HG03175 (cell line): ENCODE results near the gene SEMA3F.

Experiments
- ATAC-seq: cut with Tn5 transposase; IDR thresholded peaks from one replicate; pipeline ENCODE4 v1.9.1; 2021; ENCODE audit warnings: mild to moderate bottlenecking, moderate library complexity; ENCODE audit not compliant: unreplicated experiment

SEMA3F gene

GRCh38 chr3:50192124-50192523 lies 37.0 kb downstream of the SEMA3F start:
- ATAC-seq, result no peak

DNA sequence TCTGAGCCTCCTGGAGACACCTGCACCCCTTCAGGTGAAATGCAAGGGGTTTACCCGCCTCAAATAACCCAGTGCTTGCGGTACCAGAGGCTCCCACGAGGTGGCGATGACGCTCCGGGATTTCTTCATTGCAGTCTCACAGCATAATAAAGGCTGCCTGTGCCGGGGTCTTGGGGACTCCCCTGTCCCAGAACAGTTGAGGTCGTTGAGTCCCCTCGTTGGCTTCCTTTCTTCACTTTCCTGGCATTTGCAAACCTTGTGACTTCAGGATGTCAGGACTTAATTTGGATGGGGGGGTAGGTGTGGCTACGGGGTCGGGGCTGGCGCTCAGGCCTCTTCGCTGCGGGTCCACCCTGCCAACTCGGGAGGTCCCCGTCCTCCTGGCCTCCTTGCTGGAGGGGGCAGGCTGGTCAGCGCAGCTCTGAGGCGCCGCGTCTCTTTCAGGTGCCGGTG lies 37.6 kb downstream of the SEMA3F start:
- no peak for ATAC-seq

DNA sequence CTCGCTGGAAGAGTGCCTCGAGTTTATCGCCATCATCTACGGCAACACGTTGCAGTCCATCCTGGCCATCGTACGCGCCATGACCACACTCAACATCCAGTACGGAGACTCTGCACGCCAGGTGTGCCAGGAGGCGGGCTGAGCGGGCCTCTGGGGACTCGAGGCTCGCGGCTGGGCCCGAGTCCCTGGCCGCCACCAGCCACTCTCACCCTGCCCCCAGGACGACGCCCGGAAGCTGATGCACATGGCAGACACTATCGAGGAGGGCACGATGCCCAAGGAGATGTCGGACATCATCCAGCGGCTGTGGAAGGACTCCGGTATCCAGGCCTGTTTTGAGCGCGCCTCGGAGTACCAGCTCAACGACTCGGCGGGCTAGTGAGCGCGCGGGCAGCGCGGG lies 38.2 kb downstream of the SEMA3F start:
- no peak for ATAC-seq

DNA sequence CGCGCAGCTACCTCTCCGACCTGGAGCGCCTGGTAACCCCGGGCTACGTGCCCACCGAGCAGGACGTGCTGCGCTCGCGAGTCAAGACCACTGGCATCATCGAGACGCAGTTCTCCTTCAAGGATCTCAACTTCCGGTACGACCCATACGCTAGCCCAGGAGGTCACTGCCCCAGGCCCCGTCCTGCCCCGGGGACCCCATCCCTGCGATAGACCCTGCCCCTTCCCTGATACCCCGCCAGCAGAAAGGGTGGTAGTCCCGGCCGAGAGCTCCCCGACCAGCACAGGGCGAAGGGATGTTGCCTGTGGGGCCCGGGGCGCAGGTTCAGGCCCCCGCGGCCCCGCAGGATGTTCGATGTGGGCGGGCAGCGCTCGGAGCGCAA lies 38.6 kb downstream of the SEMA3F start:
- ATAC-seq, result no peak

DNA sequence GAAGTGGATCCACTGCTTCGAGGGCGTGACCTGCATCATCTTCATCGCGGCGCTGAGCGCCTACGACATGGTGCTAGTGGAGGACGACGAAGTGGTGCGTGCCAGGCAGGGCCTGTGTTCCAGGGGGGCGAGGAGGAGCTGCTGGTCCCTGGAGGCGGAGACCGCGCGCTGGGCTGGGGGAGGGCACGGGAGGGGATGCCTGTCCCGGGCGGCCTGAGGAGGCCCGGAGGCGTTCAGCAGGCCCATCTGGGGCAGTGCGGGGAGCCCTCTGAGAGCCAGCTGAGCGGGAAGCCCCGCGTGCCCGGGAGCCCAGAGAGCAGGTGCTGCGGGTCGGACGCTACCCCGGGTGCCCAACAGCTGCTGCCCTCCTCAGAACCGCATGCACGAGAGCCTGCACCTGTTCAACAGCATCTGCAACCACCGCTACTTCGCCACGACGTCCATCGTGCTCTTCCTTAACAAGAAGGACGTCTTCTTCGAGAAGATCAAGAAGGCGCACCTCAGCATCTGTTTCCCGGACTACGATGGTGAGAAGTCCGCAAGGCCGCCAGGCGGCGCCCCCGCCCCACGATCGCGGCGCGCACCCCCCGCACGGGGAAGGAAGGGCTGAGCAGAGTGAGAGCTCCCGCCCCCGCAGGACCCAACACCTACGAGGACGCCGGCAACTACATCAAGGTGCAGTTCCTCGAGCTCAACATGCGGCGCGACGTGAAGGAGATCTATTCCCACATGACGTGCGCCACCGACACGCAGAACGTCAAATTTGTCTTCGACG lies 39.2 kb downstream of the SEMA3F start:
- no peak for ATAC-seq

DNA sequence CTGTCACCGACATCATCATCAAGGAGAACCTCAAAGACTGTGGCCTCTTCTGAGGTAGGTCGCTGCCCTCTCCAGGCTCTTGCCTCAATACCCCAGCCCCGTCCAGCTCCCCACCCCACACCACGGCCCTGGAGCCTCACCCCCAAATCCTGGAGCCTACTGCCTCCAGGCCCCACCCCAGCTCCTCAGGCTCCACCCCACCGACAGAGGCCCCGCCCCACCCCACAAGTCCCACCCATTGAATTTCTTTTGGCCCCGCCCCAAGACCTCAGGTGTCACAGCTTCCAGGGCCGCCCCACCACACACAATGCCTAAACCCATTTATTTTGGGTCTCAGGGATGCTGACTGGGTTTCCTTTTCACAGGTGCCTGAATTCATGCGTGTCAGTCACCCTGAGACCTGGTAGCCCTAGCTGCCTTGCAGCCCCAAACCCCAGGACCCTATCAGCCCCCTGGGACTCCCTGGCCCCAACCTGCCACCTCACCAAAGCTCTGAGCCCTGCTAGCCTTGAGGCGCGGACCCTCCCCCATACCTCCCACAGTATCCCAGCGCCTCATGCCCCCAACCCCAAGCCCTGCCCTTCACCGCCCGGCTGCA lies 39.9 kb downstream of the SEMA3F start:
- no peak for ATAC-seq

- ATAC-seq, result no peak
Observed at GRCh38 chr3:50195501-50196252, 40.6 kb downstream of the SEMA3F start.

DNA sequence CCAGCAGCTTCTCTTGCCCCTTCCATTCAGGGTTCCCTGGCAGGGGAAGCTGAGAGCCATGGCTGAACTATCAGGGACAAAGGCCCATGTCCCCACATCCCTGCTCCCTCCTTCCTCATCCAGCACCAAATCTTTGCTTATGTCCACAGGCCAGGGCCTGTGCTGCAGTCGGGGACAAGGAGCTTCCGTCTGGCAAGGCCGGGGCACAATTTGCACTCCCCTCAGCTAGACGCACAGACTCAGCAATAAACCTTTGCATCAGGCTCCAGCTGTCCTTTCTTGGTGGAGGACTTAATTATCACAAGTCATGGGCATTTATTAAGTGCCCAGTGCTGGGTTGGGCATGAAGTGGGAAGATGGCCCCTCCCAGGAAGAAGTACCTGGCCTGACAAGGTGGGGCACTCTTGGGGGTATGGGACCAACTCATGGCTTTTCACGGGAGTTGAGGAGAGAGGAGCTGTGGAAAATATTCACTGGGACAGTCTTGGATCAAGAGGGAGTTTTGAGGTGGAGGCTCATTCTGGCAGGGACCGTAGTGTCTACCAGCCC lies 41.2 kb downstream of the SEMA3F start:
- no peak for ATAC-seq

DNA sequence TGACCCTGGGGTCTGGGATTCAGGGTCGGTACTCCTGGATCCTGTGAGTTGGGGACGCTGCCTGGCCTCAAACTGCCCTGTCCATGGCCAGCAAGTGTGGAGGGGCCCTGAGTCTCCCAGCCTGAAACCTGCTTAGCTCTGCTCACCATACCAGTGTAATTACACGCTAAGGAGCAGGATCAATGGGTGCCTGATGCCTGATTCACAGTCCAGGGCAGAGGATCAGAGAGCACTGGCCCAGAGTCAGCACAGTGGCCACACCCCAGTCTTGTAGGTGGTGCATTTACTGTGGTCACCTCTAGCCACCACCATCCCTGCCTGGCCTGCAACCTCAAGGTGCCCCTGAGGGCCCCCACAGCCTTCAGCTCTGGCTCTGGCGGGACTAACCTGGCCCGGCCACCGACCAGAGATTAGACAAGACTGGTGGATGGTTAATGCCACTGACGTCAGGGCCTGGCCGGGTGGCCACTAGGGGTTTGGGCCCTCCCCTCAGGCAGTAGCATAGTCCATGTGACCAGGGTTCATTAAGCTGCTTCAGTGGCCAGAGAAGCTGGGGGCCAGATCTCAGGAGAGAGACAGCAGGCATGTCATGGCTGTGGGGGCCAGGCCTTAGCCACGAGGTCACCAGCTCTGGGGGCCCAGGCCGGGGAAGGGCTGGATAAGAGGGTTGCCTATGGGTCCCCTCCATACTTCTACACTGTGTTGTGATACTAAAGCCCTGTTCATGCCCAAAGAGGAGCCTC lies 46.6 kb downstream of the SEMA3F start:
- ATAC-seq, result no peak

- no peak for ATAC-seq
Observed at GRCh38 chr3:50202353-50203112, 47.4 kb downstream of the SEMA3F start.

GRCh38 chr3:50203113-50203808 lies 48.1 kb downstream of the SEMA3F start:
- ATAC-seq, result no peak

- ATAC-seq, result no peak
Observed at GRCh38 chr3:50203809-50204803, 49.0 kb downstream of the SEMA3F start.

GRCh38 chr3:50204804-50205412 lies 49.8 kb downstream of the SEMA3F start, which contains the start of gene SLC38A3:
SLC38A3 (plus strand) TSS chr3:50205271; CDS start chr3:50214200, 8,929 bp downstream.
- no peak for ATAC-seq

DNA sequence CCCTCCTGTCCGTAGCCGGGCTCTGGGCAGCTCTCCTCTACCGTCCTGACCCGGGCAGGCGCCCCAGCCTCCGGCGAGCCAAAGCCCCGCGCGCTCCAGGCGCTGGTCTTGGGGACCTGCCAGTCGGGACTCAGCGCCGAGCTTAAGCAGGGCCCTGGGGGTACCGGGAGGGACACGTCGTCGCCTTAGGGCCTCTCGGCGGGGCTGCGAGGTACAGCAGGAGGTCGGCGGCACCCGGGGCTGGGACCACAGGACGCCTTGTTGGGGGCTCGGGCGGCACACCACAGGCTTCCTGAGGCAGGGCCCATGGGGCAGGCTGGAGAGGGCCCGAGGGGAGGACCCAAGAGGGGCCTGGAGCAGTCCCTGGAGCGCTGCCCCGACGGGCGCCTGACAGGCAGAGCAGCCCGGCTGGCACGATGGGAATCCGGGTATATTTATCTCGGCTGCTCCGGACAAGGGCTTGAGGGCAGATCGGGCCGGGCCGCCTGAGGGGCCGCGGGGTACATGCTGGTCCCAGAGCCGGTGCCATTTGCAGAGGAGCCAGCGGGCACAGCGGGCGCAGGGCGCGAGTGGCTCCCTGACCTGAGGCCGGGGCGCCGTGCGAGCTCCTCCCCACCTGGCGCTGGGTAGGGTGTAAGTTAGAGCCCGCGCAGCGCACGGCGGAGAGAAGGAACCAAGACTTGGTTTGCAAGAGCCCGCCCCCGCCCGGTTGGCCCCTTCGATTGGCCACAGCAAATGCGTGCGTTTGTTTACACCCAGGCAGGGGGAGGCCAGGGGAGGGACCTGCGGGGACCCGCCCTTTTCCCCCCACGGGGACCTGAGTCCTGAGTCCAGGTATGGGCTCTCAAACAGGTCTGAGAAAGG lies 50.5 kb downstream of the SEMA3F start:
- ATAC-seq, result no peak

DNA sequence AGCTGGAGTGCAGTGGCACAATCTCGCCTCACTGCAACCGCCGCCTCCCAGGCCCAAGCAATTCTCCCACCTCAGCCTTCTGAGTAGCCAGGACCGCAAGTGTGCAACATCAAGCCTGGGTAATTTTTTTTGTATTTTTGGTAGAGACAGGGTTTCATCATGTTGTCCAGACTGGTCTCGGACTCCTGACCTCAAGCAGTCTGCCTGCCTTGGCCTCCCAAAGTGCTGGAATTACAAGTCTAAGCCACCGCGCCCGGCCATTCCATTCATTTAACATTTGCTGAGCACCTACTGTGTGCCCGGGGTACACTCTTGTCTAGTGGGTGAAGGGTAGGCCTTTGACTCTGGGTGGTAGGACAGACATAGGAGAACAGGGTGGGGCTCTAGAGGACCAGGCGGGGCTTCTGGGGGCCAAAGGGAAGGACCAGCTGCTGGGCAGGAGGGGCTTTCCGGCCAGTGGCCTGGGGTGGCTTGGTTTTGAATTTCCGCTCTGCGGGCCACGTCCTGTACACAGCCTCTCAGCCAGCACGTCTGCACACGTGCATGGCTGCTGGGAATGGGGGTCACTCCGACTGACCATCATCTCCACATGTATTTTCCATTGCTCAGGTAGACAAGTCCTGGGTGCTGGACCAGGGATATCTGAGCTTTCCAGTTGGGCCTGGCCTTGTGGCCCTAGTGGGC lies 52.4 kb downstream of the SEMA3F start:
- no peak for ATAC-seq

DNA sequence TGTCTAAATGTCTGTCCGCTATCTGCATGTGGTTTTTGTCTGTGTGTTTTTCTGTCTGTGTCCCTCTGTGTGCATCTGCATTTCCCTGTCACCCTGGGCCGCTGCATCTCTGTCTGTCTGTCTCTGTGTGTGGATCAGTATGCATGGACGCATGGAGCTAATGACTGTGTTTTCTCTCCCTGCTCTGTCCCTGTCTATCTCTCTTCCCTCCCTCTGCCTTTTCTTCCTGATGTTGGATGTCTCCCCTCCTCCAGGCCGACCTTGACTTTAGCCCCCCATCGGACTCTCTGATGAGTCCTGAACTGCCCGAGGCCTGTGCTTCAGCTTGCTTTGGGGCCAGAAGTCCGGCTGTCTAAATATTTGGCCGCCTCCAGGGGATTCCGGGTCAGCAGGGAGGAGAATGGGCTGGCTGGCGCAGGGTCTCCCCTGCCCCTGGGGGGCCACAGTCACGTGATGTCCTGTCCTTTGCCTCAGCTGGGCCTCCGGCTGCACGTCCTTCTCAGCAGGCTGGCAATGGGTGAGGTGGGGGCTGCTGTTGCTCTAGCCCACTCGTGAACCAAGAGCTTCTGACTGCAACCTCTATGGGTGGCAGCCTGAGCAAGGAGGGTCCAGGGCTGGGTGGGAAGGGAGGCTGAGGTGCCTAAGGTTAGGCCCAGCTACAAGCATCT lies 53.7 kb downstream of the SEMA3F start:
- no peak for ATAC-seq
